ENCODE measurements around the gene REEP1.

The REEP1 gene

DNA sequence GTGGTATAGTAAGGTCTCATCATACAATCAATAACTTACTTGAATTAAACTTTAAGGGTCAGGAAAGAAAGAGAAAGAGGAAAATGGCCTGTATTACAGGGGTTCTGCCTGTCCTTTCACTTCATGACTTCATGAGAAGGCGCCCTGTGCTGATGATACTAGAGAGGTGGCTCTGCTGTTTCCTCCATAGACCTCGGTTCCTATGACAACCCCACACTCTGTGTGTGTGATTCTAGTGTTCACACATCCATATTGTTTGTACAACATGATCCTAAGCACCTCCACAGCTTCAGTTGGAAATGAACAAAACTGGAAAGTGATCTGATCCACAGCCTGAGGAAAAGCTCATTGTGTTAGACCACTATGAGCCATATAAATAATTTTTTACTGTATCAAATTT is 7.0 kb upstream of the REEP1 start:
- no peak for DNase-seq

DNA sequence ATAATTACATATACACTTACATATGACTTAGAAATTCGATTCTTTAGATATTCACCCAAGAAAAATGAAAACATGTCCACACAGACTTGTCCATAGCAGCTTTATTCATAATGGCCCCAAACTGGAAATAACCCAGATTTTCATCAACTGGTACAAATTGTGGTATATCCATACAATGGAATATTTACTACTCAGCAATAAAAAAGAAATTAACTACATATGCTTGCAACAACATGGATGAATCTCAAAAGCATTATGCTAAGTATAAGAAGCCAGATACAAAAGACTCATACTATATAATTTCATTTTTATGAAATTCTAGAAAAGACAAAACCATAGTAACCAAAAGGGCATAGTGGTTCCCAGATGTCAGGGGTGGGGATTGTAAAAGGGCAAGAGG is 5.1 kb upstream of the REEP1 start:
- no peak for DNase-seq

DNA sequence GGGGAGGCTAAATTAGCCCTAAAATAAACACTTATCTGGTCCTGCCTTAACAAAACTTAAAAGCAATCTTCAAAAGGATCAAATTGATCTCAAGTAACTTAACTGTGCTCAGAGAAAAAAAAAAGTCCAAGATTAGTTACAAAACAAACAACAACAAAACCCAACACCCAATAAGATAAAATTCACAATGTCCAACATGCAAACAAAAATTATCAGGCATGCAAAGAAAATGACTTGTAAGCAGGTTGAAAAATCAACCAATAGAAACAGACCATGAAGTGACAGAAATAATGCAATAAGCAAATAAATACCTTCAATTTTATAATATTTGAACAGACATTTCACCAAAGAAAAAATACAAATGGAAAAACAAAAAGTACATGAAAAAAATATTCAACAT is 4.0 kb upstream of the REEP1 start:
- DNase-seq: no peak

DNA sequence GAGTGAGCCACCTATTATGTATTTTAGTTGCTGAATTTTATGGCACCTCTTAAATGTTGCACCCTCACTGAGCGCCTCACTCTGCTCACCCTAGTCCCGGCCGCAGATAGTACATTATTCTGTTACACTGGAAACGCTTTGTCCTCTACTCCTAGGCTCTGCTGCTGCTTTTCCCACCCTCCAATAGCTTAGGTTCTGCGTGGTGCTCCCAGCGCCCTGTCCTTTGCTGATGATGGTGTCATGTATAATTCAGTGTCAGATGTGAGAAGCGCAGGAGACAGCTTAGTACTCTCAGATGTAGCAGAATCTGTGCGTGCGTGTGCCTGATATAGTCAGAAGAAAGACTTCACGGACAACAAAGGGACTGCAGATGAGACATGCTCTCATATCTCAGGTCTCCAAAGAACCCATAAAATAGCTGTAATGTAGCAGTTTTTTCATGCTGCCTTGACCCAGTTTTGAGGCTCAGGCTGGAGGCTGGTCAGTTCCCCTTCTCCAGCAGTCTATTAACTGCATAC is 1.4 kb upstream of the REEP1 start:
- DNase-seq: no peak

DNA sequence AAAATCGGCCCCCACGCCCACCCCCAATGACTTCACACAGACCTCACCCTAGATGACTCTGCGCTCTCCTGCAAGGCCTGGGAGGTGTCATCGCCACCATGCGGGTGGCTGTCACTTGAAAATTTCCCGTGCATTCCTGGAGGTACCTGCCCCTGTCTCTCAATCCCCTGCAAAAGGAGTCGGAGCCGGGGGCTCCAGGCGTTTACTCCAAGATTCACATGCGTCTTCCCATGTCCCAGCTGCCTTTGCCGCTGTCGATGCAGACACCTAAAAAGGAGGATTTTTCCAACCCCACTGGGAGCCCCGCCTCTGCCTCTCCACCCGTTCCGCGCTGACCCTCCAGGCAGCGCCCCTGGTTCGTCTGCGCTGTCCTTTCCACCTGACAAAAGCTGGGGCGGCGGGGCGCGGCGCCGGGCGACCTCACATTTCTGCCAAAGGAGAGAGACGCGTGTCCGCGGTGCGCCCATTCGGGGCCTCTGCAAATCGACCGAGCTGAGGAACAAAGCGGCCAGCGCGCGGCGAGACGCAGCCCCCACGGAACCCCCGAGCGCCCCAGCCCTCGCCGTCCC is 667 bp downstream of the REEP1 start:
- DNase-seq: no peak

DNA sequence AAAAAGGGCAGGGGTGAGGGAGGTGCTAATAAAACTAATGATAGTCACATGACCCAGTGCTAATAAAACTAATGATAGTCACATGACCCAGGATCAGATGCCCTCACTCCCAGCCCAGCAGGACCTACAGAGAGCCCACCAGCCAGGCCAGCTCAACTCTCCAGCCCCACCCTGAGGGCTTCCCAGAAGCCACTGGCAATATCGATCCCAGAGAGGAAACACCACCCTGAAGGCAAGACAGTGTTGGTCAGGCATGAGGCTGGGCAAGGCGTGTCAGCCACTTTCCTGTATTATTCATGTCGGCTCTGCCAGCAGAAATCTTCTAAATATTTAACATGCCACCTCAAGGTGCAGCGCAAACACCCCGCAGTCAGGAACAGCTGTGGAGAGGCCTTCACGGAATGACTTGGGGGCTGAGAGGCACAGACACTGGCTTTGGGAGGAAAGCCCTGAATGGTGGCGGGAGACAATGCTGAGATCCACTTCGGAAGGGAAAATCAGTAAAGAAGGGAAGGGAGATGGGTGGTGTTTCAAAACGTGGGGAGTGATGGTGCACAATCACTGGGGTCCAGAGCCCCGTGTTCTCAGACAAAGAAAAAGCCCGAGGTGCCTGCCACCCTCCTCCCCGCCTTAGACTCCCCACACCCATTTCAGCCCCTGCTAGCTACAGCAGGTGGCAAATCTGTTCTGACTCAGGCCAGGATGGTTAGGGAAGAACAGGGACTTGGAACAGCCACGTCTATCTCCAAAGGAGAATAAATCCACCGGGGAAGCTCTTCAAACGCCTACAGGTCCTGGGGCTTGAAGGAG is 1.4 kb downstream of the REEP1 start:
- no peak for DNase-seq

DNA sequence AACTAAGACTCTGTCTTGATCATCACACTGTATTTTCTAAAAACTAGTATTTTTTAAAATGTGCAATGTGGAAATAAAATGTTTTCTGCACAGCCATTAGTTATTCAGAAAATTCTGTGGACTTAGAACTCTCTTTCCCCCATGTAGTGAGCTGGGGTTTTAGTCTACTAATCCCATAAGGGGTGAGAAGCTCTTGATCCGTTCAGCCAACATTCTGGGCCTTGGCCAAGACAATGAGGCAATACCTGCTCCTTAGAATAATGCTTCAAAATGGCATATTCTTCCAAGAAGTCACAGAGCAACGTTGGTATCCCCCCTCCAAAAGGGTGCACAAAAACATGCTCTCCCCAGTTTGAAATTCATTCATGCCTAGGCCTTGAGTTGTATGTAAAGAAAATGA is 4.0 kb downstream of the REEP1 start:
- no peak for DNase-seq

DNA sequence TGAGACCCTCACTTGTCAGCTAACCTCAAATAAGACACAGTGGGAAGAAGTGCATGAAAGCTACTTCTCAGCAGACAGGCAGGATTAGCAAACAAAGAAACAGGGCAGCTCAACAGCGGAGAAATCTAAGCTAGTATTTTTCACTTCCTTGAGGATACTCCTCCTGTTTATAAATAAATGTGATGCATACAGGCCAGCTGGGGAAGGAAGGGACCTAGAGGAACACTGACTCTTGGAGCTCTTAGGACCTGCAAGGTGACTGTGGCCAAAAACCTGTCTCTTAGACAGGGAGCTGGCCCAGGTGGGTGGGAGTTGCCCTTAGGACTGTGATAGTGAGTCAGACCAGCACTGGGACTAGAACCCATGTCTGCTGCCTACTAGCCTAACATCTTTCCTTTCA is 4.8 kb downstream of the REEP1 start:
- no peak for DNase-seq

DNA sequence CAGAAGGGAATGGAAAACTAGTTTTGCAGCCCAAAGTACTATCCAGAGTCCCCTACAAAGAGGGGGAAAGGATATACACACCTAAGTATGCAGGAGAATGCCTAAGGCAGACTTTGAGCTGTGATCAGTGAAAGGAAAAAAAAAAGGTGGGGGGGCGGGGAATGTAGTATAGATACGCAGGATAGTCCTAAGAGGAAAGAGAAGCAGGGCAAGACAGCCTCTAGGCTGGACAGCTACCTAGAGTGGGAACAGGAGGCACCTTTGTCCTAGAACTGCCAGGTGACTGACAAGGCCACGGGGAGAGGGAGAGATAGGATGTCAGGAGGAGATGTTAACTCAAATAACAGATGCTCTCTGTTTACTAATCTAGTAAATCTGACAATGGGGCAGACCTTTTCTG is 6.0 kb downstream of the REEP1 start:
- DNase-seq: no peak

DNA sequence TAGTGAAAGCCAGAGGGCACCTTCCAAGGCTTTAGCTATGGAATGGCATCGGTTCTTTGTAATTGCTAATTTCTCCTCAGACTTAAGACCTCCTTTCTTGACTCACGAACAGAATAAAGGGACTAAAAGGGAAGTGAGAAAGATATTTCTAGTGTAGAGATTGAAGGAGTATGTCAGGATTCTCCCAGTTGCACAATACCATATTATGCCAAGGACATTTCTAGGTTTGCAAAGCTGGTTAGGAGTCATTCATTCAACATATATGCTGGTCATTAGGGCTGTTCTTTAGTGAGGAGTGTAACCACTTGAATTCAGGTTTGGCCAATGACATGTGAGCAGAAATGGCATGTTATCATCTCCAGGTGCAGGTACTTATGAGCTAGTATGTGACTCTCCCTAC is 7.4 kb downstream of the REEP1 start:
- no peak for DNase-seq

DNA sequence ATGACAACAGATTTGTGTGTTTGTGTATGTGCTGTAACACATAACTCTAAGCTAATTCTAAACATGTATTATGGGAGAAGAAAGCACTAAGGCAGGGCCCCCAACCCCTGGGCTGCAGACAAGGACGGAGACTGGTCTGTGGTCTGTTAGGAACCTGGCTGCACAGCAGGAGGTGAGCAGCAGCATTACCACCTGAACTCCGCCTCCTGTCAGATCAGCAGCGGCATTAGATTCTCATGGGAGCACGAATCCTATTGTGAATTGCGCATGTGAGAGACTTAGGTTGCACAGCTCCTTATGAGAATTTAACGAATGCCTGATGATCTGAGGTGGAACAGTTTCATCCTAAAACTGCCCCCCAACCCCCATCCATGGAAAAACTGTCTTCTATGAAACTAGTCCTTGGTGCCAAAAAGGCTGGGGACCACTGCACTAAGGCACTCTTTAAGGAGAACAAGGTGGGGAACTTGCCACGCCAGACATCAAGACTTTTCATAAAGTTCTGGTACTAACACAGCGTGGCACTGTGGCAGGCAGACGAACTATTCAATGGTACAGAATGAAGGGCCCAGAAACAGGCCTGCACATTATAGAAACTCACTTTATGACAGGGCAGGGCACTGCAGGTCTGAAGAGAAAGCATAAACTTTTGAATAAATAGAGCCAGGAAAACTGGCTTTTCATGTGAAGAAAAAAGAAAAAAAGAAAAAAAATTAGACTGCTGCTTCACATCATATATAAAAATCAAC is 14.0 kb downstream of the REEP1 start:
- no peak for DNase-seq

DNA sequence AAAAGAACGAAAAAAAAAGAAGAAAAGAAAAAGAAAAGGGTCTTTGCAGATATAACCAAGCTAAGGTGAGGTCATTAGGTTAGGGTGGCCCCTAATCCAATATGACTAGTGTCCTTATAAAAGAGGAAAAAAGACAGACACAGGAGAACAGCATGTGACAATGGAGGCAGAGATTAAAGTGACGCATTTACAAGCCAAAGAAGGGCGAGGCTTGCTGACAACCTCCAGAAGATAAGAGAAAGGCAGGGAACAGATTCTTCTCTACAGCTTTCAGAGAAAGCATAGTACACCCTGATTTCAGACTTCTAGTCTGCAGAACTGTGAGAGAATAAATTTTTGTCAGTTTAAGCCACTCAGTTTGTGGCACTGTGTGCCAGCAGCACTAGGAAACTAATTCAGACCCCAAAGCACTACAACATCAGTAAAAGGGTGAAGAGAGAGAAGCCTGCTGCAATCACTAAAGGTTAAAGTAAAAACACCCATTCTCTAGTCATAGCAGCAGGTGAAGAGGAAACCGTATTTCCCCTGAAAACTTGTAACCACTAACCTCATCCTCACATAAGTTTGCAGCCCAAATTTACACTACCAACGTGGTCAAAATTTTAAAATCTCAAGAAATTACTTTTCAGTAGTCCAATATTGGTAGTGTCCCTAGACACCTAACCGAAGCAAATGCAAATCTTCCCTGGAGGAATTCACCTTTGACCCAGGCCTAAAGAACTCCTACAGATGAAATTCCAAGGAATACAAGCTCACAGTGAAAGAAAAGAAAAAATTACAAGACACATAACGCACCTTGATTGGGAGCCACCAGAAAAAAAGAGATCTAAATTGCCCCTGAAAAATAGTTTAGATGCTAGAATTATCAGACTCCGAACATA is 17.5 kb downstream of the REEP1 start:
- DNase-seq: no peak

DNA sequence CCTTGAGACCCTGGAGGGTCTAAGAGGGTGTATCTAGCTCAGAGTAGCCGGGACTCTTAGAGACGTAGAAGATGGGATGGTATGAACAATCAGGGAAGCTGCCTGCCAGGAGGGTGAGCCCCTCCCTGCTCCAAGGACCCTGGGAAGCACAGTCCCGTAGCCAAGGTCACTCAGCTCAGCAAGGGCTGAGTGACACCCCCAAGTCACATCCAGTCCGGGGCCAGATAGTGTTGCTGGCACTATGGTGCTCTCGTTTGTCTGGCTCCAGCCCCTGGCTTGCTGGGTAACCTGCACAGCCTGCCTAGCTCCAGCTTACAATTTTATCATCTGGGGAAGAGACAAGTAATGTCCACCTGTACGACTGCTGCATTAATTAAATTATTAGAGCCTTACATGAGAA is 22.3 kb downstream of the REEP1 start:
- DNase-seq: no peak

DNA sequence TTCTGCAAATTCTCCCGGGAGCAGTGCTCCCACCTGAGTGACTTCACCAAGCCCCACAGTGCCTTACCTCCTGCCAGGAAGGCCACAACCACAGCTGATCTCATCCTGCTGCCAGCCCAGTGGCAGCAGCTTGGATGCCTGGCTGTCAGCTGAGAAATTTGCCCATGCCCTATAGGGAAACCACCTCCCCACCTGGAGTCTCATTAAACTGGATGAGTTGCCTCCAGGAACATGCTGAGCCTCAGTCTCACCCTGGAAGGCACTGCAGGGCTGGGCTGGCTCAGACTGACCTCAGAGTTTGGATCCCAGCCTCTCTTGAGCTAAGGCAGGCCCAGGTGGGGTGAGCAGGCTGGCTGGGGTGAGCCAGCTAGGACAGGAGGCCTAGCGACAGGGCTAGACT is 23.3 kb downstream of the REEP1 start:
- no peak for DNase-seq

DNA sequence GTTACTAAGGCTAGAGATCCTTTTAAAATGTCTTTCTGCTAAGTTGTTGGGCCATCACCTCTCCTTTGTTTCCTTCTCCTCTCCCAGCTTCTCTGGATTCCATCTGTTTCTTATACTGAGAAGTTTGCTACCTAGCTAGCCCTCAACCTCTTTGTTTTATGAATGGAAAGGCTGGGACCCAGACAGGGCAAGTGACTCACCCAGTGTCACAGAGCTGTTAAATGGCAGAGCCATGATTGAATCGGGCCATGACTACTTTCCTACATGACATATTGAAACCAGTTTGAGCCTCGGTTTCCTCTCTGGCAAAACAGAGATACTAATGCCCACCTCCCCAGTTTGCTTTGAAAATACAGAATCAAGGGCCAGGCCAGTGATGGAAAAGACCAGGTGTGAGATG is 24.1 kb downstream of the REEP1 start:
- no peak for DNase-seq

DNA sequence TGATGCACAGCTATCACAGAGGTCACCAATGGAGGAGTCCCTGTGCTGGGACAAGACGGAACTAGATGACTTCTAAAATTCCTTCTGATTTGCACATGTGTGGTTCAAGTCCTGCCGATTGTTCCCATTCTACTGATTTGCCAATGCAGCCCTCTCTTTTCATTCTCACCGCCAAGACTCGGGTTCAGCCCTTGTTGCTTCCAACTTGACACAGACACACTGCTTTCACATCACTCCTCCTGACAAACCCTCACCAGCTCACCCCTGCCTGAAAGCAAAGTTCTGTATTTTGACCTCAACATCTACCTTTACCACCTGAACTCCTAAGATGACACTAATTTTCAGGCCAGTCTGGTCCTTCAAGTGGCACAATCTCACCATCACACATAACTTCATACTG is 25.5 kb downstream of the REEP1 start:
- no peak for DNase-seq

DNA sequence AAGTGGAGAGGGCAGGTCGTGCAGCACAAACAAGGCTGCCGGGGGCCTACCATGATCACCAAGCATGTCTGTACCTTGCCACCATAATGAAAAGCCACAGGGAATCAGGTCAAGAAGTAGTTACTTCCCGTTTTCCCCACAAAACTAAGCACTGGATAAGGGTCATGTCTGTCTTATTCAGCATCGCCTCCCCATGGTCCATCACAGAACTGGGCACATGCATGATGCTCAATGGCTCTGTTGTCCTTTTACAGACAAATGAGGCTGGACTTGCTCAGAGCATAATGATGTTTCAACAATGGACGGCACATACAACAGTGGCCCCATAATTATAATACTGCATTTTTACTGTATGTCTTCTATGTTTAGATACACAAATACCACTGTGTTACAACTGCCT is 27.5 kb downstream of the REEP1 start:
- no peak for DNase-seq

DNA sequence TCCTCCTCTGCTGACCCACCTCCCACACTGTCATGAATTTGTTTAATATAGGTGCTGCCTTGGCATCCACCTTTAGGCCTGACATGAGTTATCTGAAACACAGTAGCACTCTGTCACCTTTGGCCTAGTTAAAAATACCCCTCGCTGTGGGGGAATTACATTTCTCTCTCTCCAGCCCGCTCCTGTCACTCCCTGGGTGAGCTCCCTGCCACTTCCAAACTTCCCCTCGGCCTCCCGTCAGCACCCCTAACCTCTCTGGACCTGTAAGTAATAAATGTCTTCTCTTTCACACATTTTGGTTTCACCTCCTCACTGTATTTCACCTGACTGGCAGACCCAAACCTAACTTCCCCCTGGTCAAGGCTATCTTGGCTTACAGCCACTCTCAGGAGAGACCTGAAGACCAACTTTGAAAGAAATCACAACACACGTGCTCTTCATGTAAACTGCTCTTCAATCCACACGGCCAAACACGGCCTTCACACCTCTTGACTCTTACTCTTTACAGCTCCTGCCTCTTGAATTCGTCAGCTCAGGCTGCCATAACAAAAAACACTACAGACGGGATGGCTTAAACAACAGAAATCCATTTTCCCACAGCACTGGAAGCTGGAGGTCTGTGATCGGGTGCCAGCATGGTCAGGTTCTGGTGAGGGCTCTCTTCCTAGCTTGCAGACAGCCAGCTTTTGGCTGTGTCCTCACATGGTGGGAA is 28.3 kb downstream of the REEP1 start:
- no peak for DNase-seq

DNA sequence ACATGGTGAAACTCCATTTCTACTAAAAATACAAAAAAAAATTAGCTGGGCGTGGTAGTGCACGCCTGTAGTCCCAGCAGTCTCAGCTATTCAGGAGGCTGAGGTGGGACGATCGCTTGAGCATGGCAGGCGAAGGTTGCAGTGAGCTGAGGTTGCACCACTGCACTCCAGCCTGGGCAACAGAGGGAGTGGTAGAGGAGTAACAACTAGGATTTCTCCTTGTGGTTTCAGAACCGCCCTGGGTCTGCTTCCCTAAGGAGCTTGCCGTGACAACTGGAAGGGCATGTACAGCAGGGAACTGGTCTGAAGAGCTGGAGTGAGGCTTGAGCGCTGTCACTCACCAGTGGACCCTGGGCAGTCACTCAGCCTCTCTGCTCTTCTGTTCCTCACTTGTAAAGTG is 29.1 kb downstream of the REEP1 start:
- DNase-seq: no peak

DNA sequence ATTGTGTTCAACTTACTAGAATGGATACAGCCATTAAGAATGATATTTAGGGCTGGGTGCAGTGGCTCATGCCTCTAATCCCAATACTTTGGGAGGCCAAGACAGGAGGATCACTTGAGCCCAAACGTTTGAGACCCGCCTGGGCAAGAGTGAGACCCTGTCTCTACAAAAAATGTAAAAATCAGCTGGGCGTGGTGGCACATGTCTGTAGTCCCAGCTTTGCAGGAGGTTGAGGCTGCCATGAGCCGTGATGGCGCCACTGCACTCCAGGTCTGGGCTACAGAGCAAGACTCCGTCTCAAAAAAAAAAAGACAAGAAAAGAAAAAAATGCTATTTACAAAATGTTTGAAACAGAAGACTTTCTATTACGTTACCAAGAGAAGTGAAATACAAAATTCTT is 30.0 kb downstream of the REEP1 start:
- DNase-seq: no peak

DNA sequence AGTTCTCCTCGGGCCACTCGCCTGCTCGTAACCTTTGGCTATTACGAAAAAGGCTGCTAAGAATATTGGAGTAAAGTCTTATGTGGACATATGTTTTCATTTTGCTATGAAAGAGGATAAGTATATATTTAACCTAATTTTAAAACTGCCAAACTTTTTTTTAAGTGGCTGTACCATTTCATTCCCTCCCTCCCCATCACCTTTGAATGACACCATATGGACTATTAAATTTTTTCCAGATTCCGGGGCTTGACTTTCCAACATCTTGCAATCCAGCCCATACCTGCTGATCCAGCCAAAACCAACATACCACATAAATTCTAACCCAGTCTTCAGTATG is 31.5 kb downstream of the REEP1 start:
- DNase-seq: no peak

DNA sequence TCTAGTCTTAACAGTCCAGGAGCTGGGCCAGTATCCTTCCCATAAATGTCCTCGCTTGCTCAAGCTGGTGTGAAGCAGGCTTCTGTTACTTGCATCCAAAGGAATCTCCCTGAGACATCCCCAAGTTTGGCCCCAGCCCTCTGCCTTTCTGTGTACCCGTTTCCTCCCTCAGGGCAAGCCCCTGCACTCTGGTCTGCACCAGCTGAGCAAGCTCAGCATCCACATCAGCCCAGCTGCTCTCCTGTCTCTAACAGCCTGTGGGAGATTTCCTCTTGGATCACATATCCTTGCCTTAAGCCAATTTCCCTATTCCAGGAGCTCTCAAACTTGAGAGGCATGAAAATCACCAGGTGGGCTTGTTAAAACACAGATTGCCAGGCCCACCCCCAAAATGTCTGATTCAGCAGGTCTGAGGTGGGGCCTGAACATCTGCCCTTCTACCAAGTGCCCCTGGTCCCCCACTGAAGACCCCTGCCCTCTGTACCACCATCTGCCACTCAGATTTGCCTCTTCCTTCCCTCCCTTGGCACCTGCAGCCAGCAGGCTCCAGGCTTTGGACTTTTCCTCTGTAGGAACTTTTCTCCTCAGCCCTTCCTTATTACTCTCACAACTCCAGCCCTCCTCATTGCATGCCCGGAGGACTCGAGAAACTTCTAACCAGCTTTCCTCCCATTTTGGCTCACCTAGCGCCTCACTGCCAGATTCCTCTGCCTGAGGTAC is 32.1 kb downstream of the REEP1 start:
- DNase-seq: no peak

Data from NCI-H187 (cell line).